HG02970 (cell line): ENCODE measurements around the gene ZNF532.

Experiments used
- ATAC-seq: cut with Tn5 transposase; IDR thresholded peaks from one replicate; pipeline ENCODE4 v1.9.1; 2021; ENCODE audit warnings: mild to moderate bottlenecking, moderate library complexity, moderate number of reproducible peaks; ENCODE audit not compliant: unreplicated experiment, low FRiP score

ZNF532 gene

DNA sequence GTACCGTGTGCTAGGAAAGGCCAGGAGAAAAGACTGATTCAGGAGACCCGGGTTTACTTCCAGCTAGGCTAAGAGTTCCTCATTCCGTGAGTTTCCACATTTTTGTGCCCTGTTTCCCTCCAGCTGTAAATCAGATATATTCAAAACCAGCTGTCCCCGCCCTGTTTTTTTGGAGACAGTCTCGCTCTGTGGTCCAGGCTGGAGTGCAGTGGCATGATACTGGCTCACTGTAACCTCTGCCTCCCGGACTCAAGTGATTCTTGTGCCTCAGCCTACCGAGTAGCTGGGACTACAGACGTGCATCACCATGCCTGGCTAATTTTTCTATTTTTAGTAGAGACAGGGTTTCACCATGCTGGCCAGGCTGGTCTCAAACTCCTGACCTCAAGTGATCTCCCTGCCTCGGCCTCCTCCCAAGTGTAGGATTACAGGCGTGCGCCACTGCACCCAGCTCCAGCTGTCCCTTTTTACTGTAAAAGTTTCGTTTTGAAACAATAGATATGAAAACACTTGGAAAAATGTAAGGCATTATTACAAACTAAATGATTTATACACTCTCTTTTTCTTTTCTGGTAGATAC, 162.2 kb downstream of the ZNF532 start:
- no peak for ATAC-seq

DNA sequence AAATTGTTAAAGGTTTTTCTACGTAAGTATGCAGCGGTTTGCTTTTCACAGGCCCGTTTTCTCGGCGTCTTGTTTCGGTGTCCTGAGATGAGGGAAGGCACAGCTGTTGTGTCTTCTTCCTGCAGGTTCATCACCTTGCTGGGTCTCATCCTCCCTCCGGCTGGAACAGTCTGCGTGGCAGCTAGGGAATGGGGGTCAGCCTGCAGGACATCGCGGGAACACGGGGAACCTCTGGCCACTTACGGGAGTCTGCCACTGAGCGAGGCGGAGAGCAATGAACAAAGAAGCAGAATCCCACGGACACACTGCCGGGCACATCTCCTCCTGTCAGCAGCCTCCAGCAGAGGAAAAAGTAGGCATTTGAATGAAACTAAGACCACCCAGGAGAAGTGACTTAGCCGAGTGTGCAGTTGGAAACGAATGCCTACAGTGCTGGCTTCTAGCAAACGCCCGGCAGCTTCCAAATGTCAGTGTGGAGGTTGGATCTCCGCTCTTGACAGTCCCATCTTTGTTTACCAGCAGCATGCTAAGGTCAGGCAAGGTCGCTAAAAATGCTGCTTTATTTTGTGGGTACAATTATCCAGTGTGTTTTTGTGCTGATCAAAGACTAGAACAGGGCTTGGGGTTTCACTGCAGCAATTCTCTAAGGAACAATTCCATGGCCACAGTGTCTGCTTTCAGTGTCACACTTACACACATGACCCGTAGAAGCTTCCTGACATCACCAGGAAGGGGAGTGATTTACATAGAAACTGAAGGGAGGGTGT, 165.2 kb downstream of the ZNF532 start:
- no peak for ATAC-seq

DNA sequence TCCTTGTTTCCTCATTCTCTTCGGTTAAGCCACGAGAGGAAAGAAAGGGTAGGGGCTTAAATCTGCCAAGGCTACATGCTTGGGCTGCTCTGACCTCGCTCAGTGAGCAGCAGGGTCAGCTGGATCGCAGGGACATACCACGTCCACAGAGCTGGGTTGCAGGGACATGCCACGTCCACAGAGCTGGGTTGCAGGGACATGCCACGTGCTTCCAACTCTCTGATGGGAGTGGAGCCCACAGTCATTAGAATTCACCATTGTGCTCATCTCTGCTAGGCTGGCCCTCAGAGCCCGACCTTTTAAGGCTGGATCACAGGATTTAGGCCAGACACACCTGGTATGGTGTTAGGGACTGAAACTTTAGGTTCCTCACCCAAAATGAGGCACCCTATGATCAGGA, 167.6 kb downstream of the ZNF532 start:
- ATAC-seq: no peak

DNA sequence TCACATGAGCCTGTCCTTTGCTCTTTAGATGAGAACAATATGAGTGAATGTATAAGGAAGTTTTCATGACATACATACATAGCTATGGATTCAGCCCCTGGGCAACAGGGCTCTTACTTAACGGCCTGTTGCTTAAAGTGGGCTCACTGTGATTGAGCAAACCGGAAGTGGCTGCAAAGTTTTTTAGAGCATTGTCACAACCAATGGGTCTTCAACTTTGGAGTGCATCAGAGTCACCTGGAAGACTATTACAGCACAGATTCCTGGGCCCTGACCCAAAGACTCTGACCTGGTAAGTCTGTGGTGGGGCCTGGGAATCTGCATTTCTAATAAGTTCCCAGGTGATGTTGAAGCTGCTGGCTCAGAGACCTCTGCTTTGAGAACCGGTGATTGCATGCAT, 168.7 kb downstream of the ZNF532 start:
- ATAC-seq: no peak

DNA sequence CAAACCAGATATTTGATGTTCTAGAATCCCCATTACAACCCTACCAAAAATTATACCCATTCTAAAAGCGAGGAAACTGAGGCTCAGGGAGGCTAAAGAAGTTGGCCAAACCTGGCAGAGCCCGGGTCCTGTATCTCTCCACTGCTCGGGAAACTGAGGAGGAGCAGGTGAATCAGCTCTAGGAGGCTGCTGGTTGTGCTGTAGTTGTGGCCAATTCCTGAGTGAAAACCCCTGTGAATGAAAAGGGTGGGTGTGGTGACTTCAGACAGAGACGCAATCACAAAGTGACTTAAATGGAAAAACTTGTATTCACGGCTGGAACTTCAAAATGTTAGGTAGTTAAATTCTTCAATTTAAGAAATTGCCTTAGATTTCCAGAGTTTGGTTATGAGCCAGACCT, 169.3 kb downstream of the ZNF532 start:
- ATAC-seq: no peak

DNA sequence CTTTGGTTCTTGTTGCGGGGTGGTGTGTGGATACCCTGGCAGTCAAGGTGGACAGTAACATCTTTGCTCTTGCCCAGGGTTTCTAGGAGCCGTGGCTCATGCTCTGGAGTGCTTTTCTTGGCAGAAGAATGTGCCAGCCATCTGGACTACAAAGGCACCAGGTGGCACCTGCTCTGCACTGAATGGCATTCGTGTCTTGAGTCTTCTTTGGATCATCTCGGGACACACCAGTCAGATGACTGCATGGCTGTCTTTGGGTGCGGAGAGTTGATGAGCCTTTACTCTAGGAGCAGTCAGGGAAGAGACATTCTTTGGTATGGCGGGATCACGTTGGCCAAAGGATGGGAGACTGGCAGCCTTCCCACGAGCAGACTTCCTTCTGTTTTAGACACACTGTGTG, 170.9 kb downstream of the ZNF532 start:
- no peak for ATAC-seq
